Glomerular endothelial cell (primary cell): ENCODE measurements around the gene CYGB. TPM values are rescaled to one million over a fixed set of nuclear protein-coding genes. Genes with fewer than 3 reads are reported as not detected.

Experiments used
- DNase-seq: peaks from one replicate; pipeline ENCODE4 v3.0.0-alpha.2; 2011; ENCODE audit warnings: low read depth, low spot score; ENCODE audit errors: extremely low read depth
- total RNA-seq: library from RNA; depleted of rRNA; stranded (reverse); fragments of >200 nt; gene quantifications from 2 replicates; pipeline ENCODE4 v1.2.3, GENCODE V29; 2015

CYGB gene
- total RNA-seq, 1 donor from 2014 or later: 7.0 TPM

GRCh38 chr17:76550712-76551615 lies 13.5 kb upstream of the CYGB start:
- no peak for DNase-seq

GRCh38 chr17:76549539-76549938 lies 12.0 kb upstream of the CYGB start:
- DNase-seq: no peak

- no peak for DNase-seq
Measured at GRCh38 chr17:76549215-76549518, 11.7 kb upstream of the CYGB start.

GRCh38 chr17:76548378-76549214 lies 11.1 kb upstream of the CYGB start:
- no peak for DNase-seq

DNA sequence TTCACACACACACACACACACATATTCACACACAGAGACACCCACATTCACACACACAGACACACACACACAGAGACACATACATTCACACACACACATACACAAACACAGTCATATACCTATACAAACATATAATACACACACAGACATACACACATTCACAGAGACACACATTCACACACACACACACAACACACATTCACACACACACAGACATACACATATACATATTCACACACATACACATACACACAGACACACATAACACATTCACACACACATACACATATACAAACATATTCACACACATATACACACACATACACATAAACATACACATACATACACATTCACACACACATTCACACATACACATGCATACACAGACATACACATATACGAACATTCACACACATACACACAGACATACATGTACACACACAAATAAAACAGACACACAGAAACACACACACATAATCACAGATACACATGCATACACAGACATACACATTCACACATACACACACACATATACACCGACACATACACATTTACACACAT lies 10.2 kb upstream of the CYGB start:
- no peak for DNase-seq

DNA sequence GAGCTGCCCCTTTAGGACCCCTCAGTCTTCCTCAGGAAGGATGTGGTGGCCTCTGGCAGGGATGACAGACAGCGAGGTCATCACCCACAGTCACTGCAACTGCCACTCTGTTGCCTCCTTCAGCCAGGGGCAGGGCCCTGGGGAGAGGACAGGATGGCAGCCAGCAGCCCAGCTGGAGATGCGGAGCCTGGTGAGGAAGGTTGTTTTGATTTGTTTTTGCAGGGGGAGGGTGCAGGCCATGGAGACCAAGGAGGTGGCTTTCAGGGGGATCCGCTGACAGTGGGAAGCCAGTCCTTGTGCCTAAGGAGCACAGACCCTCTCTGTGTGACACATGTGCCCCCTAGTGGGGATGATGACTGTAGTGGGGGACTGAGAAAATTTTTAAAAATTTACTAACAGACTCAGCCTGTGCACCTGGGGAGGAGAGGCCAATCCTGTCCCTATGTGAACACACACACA lies 9.7 kb upstream of the CYGB start:
- no peak for DNase-seq

DNA sequence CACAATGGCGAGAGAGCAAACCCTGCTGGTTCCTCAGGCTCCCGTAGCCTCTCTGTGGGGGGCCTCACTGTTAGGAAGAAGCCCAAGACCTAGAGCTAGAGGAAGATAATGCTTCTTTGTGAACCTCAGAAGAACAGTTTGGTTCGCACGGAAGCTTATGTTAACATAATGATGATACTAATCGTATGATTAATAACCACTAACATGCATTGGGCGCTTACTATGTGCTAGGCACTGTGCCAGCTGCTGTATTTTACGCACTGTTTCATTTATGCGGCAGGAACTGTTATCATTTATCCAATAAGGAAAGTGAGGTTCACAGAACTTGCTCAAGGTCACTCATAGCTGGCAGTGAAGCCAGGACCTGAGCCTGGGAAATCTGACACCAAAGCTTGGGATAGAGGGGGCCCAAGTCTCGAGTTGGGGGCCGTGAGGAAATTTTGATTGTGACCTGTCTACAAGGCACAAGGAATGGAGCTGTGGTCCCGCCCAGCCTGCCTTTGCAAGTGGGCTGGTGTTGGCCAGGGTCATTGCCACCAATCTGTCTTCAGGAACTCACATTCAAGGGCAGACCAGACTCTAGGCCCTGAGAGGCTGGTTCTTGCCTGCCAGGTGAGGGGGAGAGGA lies 9.2 kb upstream of the CYGB start:
- no peak for DNase-seq

DNA sequence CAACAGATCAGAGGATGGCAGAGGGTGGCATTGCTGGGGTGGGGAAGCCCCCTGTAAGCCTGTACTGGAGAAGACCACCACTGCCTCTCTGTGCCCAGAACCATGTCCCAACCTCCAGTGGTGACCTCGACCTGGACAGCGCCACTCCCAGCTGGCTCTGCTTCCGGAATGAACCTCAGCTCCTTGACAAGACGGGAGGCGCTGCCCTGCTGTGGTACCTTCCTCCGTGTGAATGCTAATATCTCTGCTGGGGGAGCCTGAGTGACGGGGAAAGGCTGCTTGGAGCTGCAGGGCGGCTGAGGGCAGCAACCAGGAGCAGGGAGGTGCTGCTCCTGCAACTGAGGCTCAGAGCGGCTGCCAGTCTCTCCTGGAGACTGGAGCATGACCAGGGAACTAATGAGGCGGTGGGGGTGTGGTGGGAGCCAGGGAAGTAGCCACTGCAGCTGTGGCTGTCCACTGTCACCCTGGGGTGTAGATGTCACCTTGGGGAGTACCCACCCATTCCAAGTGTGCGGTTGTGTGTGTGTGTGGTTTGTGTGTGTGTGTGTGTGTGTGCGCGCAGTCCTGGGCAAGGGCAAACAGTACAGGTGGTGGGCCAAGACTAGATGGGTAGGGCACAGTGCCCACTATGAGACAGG lies 8.5 kb upstream of the CYGB start:
- DNase-seq: no peak

GRCh38 chr17:76544546-76545365 lies 7.2 kb upstream of the CYGB start:
- DNase-seq: no peak

DNA sequence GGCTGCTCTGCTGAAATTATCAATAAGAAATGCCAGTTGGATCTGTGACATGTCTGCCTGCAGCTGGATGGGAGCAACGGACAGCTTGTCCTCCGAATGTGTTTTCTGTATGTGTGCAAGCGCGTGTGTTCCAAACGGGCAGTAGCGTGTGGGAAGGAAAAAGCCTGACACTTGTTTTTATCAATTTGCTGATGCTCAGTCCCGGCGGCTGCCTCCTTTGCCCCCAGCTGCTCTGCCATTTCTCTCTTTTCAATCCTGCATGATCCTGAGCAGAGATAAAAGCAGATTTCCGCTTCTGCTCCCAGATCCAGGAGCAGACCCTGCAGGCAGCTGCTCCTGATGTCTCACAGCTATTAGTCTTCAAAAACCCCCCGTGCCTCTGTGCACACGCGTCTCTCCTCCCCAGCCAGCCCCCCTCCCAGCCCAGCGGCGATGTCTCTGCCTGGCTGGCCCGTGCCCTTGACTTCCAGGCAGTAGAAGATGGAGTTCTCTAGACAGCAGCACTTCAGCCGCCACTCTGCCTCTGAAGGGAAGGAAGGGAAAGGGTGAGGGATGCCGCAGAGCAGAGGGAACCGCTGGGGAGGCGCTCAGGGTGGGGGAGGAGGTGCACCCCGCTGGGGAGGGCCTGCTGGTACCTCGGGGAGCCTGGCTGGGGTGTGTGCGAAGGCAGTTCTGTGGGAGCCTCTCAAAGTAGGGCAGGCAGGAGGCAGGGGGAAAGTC lies 6.5 kb upstream of the CYGB start:
- DNase-seq: no peak

- DNase-seq: no peak
Measured at GRCh38 chr17:76543482-76543825, 5.9 kb upstream of the CYGB start.

DNA sequence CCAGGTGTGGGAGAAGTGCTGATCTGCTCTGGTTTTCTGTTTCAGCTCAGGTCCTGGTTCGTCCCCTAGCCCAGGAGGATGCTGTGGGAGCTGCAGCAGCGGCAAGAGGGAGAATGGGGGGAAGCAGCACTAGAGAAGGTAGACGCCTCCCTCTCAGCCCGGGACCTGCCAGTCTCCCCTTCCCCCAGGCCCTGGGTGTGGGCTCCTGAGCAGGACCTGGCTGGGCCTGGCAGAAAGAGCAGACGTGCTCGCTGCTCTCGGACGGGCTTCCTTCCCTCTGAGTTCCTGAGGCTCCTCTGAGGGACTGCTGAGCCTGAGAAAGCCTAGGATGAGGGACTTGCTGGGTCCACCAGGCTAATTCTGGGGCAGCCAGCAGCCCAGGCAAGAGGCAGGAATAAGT lies 5.5 kb upstream of the CYGB start:
- no peak for DNase-seq

DNA sequence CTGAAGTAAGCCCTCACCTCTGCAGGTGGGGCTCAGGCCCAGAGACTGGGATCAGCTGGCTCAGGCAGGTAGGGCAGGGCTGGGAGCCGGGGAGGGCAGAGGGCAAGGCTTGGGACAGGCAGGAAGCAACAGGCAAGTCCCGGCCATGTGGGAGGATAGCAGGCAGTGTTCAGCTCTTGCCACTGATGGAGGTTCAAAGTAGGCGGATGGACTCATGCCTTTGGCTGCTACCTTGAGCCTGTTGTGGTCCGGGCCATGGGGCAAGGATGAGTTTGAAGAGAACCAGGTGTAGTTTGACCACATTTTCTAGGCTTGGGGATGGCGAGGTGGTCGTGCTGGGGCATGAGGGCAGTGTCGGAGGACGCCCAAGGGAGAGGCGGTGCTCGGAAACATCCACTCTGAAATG lies 5.1 kb upstream of the CYGB start:
- no peak for DNase-seq

DNA sequence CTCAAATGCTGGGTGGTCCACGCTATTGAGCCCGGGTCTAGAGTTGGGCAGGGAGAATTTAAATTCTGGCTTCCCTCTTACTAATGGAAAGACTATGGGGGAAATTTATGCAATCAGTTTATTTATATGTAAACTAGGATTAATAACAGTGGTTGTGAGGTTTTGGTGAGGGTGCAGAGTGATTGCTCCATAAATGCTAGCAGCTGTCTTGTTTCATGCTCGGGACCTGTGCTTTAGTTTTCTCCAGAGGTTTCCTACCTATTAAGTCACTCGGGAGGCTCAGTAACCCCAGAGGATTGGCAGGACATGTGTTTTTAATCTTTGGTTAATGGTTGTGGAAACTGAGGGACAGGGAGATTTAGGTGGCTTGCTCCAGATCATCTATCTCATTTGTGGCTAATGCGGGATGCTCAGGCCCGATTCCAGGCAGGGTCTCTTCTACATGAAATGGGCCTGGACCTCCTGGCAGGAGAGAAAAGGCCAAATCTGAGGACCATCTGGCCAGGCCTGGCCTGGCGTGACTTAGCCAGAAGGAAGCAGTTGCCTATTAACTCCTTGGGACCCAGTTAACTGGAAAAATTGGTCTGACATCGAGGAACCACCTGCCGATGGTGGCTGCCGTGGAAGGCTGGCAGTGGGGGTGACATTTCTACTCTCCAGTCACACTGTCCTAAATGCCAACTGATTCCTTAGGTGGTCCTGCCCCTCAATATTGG lies 4.4 kb upstream of the CYGB start:
- DNase-seq: no peak

- DNase-seq: no peak
Measured at GRCh38 chr17:76540381-76541300, 3.1 kb upstream of the CYGB start.

DNA sequence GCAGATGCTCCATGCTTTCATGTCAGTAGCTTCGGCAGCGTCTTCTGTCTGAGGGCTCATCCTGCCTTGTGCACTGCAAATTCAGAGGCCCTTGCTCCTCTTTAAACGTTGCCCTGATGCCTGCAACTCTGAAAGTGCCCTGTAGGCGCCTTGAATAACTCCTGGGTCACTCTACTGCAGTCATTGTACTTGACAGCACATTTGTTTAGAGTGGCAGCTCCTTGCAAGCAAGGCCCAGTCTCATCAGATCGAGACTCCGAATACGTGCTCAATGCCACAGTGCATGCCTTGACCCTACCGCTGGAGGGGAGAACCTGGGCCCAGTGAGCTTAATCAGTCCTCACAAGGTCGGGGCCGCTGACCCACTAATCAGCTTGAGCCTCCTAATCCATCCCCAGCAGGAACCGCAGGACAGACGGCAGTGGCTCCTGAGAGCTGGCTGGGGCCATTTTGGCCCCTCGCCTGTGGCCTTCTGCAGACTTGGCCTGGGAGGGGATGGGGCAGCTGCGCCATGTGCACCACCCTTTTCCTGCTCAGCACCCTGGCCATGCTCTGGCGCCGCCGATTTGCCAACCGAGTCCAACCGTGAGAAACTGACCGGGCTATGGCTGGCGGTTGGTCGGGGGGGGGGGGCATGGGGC lies 2.2 kb upstream of the CYGB start, which contains the start of gene PRCD:
PRCD (plus strand) TSS at position 414 of the 641 bp plus-strand sequence; CDS start at position 512, 98 bp downstream.
- DNase-seq: no peak
